ENCODE measurements around the gene NOL4L.
"Not testable (repeated sequence)": the region's sequence is repeated elsewhere in the genome, so short reads cannot be mapped to it uniquely, and the experiment has no call there.

NOL4L gene

DNA sequence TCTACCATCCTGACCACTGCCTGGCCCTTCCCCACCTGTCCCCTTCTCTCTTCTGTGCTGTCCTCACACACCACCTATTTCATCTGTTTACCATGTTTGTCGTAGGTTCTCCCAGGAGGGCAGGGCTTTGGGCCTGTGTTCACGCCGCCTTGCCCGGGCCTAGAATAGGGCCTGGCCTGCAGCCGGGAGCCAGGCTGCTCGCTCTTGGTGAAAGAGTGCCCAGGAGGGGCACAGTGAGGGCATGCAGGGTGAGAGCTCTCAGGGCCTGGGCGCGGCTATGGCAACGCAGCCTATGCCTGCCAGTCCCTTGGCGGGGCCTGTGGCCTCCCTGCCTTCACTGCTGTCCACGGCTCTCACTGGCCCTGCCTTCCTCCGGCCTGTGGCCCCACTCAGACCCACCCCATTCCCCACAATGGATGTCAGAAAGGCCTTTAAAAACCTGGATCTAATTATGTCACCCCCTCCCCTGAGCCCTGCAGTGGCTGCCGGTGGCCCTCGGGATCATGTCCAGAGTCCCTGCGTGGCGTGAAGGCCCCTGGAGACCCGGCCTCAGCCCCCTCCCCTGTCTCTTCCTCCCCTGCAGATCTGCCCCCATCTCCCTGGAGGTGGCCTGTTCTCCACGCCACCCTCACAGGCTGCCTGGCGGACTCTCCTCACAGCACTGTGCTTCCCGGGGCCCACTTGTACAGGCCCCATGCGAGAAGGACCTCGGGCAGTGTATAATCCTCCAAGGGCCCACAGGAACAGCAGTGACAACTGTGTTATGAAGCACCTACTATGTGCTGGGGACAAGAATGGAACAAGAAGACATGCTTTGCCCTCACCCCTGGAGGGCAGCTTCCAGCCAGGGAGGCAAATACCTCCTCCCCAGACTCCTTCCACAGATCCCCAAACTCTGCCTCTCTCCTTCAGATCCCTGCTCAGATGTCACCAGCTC is 22.9 kb upstream of the NOL4L start:
- H3K27me3 Mint-ChIP-seq = no peaks in the 10 kb centered on the region
- DNase-seq = no peak
- H3K4me3 Mint-ChIP-seq = no peak overlapping the region
- H3K27ac Mint-ChIP-seq = no peak overlapping the region
- no peaks in the 10 kb centered on the region for H3K9me3 Mint-ChIP-seq
- no peaks in the 10 kb centered on the region for H3K36me3 Mint-ChIP-seq (ENCODE audit: low read depth)
- H3K4me1 Mint-ChIP-seq (ENCODE audit: low read depth) = peaks cover 3% of the 10 kb centered on the region

DNA sequence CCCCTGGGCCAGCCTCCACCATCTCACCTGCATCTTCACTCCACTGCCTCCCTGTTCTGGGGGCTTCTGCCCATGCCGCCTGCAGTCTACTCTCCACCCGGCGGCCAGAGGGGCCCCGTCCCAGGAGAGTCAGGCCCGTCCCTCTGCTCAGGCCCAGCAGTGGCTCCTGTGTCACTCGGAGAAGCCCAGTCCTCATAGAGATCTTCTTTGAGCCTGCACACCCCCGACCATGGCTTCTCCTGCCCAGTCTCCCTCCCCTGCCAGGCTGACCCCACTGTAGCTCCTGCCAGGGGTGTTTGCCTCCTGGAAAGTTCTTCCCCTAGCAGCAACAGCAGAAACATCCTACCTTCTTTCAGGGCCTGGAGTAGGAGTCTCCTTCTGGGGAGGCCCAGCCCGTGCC is 22.2 kb upstream of the NOL4L start:
- Mint-ChIP-seq H3K4me1 (ENCODE audit: low read depth) (peaks cover 3% of the 10 kb centered on the region), H3K4me3 (no peak overlapping the region), H3K9me3 (no peaks in the 10 kb centered on the region), H3K36me3 (ENCODE audit: low read depth) (no peaks in the 10 kb centered on the region), H3K27ac (no peak overlapping the region), H3K27me3 (no peaks in the 10 kb centered on the region)
- no peak for DNase-seq

DNA sequence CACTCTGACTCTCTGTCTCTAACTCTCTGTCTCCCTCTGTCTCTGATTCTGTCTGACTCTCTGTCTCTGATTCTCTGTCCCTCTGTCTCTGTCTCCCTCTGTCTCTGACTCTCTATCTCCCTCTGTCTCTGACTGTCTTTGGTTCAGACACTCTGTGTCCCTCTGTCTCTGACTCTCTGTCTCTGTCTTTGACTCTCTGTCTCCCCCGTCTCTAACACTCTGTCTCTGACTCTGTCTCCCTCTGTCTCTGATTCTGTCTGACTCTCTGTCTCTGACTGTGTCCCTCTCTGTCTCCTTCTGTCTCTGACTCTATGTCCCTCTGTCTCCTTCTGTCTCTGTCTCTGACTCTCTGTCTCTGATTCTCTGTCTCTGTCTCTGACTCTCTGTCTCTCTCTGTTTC is 21.7 kb upstream of the NOL4L start:
- Mint-ChIP-seq H3K9me3 (no peaks in the 10 kb centered on the region), H3K4me3 (no peak overlapping the region), H3K36me3 (ENCODE audit: low read depth) (no peaks in the 10 kb centered on the region), H3K27me3 (no peaks in the 10 kb centered on the region), H3K27ac (no peak overlapping the region), H3K4me1 (ENCODE audit: low read depth) (peaks cover 3% of the 10 kb centered on the region)
- no peak for DNase-seq

DNA sequence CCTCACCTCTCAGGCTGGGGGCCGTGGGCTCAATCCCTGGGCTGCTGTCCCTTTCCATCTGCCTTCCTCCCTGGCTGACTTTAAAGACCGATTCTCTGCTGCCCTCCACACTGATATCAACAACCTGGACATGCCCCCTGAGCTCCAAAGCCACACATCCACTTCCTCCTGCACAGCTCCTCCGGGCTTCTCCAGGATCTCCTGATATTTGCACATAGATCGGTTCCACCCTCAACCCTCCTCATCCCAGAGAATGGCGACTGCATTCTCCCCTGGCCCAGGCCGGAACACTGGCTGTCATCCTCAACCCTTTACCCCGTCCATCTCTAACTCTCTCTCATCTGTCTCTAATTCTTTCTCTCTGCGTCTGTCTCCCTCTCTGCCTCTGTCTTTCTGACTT is 21.0 kb upstream of the NOL4L start:
- H3K9me3 Mint-ChIP-seq = no peaks in the 10 kb centered on the region
- H3K36me3 Mint-ChIP-seq (ENCODE audit: low read depth) = no peaks in the 10 kb centered on the region
- no peaks in the 10 kb centered on the region for H3K27me3 Mint-ChIP-seq
- DNase-seq = no peak
- no peak overlapping the region for H3K4me3 Mint-ChIP-seq
- H3K4me1 Mint-ChIP-seq (ENCODE audit: low read depth) = no peaks in the 10 kb centered on the region
- no peak overlapping the region for H3K27ac Mint-ChIP-seq

DNA sequence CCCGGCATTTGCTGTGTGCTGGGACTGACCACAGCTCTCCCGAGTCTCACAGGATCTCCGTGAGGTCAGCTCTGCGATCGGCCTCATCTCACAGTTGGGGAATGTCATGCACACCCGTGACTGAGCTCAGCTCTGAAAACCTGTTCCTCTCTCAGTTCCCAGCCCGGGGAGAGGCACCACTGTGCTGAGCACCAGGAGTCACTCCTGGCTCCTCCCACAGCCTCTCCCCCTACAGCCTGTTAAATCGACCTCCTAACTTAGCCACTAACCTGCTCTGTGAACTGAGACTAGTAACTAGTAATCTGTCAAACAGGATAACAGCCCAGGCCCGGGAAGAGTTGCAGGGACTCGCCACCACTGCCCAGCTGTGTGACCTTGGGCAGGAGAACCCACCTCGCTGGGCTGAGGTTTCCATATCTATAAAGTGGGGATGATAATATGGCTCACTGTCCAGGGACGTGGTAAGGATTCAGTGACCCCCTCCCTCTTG is 20.1 kb upstream of the NOL4L start:
- Mint-ChIP-seq H3K27me3 (no peaks in the 10 kb centered on the region), H3K4me1 (ENCODE audit: low read depth) (no peaks in the 10 kb centered on the region), H3K4me3 (no peak overlapping the region)

GRCh38 chr20:32603046-32603726 is 18.1 kb upstream of the NOL4L start:
- H3K36me3 Mint-ChIP-seq (ENCODE audit: low read depth) = no peaks in the 10 kb centered on the region
- H3K27ac Mint-ChIP-seq = no peak overlapping the region
- no peaks in the 10 kb centered on the region for H3K4me1 Mint-ChIP-seq (ENCODE audit: low read depth)
- H3K9me3 Mint-ChIP-seq = no peaks in the 10 kb centered on the region
- H3K27me3 Mint-ChIP-seq = no peaks in the 10 kb centered on the region
- no peak overlapping the region for H3K4me3 Mint-ChIP-seq
- no peak for DNase-seq

More for the DNA sequence above, 20.1 kb upstream of the NOL4L start:
- Mint-ChIP-seq H3K27ac (no peak overlapping the region), H3K36me3 (ENCODE audit: low read depth) (no peaks in the 10 kb centered on the region), H3K9me3 (no peaks in the 10 kb centered on the region)
- DNase-seq = no peak

- Mint-ChIP-seq H3K4me1 (ENCODE audit: low read depth) (no peaks in the 10 kb centered on the region), H3K27me3 (no peaks in the 10 kb centered on the region), H3K27ac (no peak overlapping the region), H3K9me3 (no peaks in the 10 kb centered on the region), H3K36me3 (ENCODE audit: low read depth) (no peaks in the 10 kb centered on the region), H3K4me3 (no peak overlapping the region)
- no peak for DNase-seq
Measured at GRCh38 chr20:32602273-32602672, 17.1 kb upstream of the NOL4L start.

- Mint-ChIP-seq H3K27ac (no peak overlapping the region), H3K4me3 (no peak overlapping the region), H3K27me3 (no peaks in the 10 kb centered on the region), H3K9me3 (no peaks in the 10 kb centered on the region), H3K36me3 (ENCODE audit: low read depth) (no peaks in the 10 kb centered on the region), H3K4me1 (ENCODE audit: low read depth) (peaks cover 6% of the 10 kb centered on the region)
- DNase-seq = no peak
Measured at GRCh38 chr20:32600681-32601237, 15.6 kb upstream of the NOL4L start.

DNA sequence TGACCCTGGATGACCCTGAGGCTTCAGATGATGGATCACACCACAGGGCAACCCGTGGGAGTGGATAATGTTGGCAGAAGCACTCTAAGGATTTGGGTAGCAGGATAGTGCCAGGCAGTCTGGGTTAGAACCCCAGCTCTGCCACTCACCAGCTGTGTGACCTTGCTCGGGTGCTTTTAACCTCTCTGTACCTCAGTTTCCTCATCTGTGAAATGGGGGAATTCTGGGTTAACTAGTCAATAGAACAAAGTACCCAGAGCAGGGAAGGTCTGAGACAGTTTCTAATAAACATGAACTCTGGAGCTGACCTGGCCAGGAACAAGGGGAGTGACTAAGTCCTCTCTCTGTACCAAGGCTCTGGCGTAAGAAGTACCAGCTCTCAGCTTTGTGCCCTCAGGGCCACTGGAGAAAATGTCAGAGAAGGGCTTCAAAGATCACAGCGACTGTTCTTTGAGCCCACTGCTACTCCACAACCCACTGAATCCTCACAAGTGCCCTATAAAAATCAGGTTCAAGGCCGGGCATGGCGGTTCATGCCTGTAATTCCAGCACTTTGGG is 14.7 kb upstream of the NOL4L start:
- DNase-seq = no peak
- Mint-ChIP-seq H3K27me3 (no peaks in the 10 kb centered on the region), H3K9me3 (no peaks in the 10 kb centered on the region), H3K36me3 (ENCODE audit: low read depth) (no peaks in the 10 kb centered on the region), H3K4me3 (no peak overlapping the region), H3K27ac (no peak overlapping the region), H3K4me1 (ENCODE audit: low read depth) (peaks cover 6% of the 10 kb centered on the region)

DNA sequence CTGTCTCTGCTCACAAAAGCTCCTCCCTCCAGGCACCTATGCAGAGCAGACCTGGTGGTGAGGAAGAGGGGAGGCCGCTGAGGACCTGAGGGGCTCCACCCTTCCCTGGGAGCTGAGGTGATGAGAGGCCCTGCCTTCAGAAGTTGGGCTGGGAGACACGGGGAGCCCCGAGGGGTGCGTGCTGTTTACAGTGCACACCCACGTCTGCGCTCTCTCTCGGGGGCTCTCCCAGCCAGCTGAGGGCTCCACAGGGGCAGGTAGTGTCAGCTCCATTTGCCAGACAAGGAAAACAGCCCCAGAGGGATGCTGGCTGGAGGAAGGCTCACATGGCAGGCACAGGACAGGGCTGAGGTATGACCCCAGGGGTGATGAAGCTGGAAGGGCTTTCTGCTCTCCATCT is 13.5 kb upstream of the NOL4L start:
- H3K27ac Mint-ChIP-seq = no peak overlapping the region
- no peak overlapping the region for H3K4me3 Mint-ChIP-seq
- no peaks in the 10 kb centered on the region for H3K36me3 Mint-ChIP-seq (ENCODE audit: low read depth)
- no peaks in the 10 kb centered on the region for H3K27me3 Mint-ChIP-seq
- DNase-seq = no peak
- H3K4me1 Mint-ChIP-seq (ENCODE audit: low read depth) = peaks cover 8% of the 10 kb centered on the region
- H3K9me3 Mint-ChIP-seq = no peaks in the 10 kb centered on the region

GRCh38 chr20:32597714-32598113 is 12.6 kb upstream of the NOL4L start:
- no peaks in the 10 kb centered on the region for H3K27me3 Mint-ChIP-seq
- H3K4me1 Mint-ChIP-seq (ENCODE audit: low read depth) = peaks cover 11% of the 10 kb centered on the region
- no peak for DNase-seq
- no peak overlapping the region for H3K4me3 Mint-ChIP-seq
- no peaks in the 10 kb centered on the region for H3K9me3 Mint-ChIP-seq
- H3K27ac Mint-ChIP-seq = no peak overlapping the region
- no peaks in the 10 kb centered on the region for H3K36me3 Mint-ChIP-seq (ENCODE audit: low read depth)

DNA sequence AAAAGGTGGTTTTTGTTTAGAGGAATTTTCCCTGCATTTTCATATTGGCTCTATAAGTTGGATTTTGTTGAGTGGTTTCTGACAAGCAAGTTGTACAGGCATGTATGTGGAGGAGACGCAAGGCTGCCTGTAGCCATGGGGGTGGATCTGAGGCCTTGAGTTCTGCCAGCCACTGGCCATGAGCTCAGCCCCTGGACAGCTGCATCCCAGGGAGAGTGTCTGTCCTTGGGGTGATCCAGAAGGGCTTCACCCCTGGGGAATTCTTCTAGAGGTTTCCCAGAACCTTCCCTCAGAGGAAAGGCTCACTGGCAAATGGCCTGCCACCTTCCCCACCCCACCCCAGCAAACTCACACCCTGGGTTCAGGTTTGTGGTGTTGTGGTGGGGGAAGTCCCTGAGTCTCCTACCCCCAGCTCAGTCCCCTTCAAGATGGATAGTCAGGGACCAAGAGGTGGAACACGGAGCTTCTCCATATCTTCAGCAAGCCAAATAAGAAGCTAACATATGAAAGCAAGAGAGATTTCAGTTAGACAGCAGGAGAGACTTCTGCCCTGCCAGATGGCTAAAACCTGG is 11.6 kb upstream of the NOL4L start:
- Mint-ChIP-seq H3K4me3 (no peak overlapping the region), H3K27me3 (no peaks in the 10 kb centered on the region), H3K9me3 (no peaks in the 10 kb centered on the region), H3K27ac (no peak overlapping the region), H3K4me1 (ENCODE audit: low read depth) (peaks cover 11% of the 10 kb centered on the region), H3K36me3 (ENCODE audit: low read depth) (no peaks in the 10 kb centered on the region)
- DNase-seq = no peak

GRCh38 chr20:32595143-32595542 is 10.0 kb upstream of the NOL4L start:
- peaks cover 11% of the 10 kb centered on the region for H3K4me1 Mint-ChIP-seq (ENCODE audit: low read depth)
- no peak for DNase-seq
- no peaks in the 10 kb centered on the region for H3K36me3 Mint-ChIP-seq (ENCODE audit: low read depth)
- H3K4me3 Mint-ChIP-seq = no peak overlapping the region
- H3K27me3 Mint-ChIP-seq = no peaks in the 10 kb centered on the region
- no peak overlapping the region for H3K27ac Mint-ChIP-seq
- H3K9me3 Mint-ChIP-seq = no peaks in the 10 kb centered on the region

DNA sequence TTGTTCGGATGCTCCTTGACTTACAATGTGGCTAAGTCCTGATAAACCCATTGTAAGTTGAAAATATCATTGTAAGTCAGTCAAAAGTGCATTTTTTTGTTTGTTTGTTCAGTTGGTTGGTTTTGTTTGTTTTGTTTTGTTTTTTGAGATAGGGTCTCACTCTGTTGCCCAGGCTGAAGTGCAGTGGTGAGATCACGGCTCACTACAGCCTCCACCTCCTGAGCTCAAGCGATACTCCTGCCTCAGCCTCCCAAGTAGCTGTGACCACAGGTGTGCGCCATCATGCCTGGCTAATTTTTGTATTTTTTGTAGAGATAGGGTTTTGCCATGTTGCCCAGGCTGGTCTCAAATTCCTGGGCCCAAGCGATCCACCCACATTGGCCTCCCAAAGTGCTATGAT is 9.5 kb upstream of the NOL4L start:
- H3K4me1 Mint-ChIP-seq (ENCODE audit: low read depth) = peaks cover 11% of the 10 kb centered on the region
- not testable (repeated sequence) for H3K27ac Mint-ChIP-seq; H3K36me3 Mint-ChIP-seq (ENCODE audit: low read depth); H3K27me3 Mint-ChIP-seq; DNase-seq; H3K9me3 Mint-ChIP-seq; H3K4me3 Mint-ChIP-seq

All from activated T-cell treated with anti-CD3 and anti-CD28 coated beads, Interleukin-2, amount 50 U/mL, for 24 hours (primary cell).